K562 (cell line): ENCODE data around the gene GALNT18. TPM values are rescaled to one million over a fixed set of nuclear protein-coding genes. Genes with fewer than 3 reads are reported as not detected.

Experiments
- ATAC-seq: fragments of 200-7000 bp; cut with Tn5 transposase; 3 replicates; pipeline ENCODE4 v1.9.1; 2020; ENCODE audit warnings: moderate library complexity
- BruUV-seq: library from RNA; stranded (reverse); fragments of 400-500 nt; replicated peaks from 2 replicates; lab custom pipeline; 2021; lab: Mats Ljungman, UMichigan
- CTCF ChIA-PET: fragments of 300-600 bp; formaldehyde crosslinking; extraction: SDS; loops from one replicate; lab custom pipeline; 2021; ENCODE audit warnings: low intra/inter-chr PET ratio; lab: Yijun Ruan, JAX
- POLR2A ChIA-PET: fragments of 300-600, 350-650 bp; sonication (Branson Sonifier 250); formaldehyde crosslinking; extraction: SDS; loops from one replicate; lab custom pipeline; 2021; ENCODE audit warnings: antibody characterized with exemption, inconsistent platforms; lab: Yijun Ruan, JAX
- DNase-seq, 4 experiments: peaks; one replicate each; pipeline versions ENCODE4 v3.0.0 to v3.0.0-alpha.2; 2011 to 2018; ENCODE audit warnings: low spot score in 3 of 4, mixed read lengths in 3 of 4; ENCODE audit errors: extremely low read depth in 1 of 4
- FAIRE-seq: peaks from 2 replicates; lab custom pipeline; 2011; peaks lifted over from hg19 to GRCh38; lab: Jason Lieb, UNC
- H2AFZ ChIP-seq: 2 replicates; pipeline ENCODE4 v1.6.0; 2011; ENCODE audit warnings: low read depth, low read length, control low read depth, inconsistent platforms
- H3K27ac ChIP-seq: fragments of 200-600 bp; 3 replicates; pipeline ENCODE4 v1.8.0; 2011; ENCODE audit warnings: low read depth, mild to moderate bottlenecking, control low read depth, inconsistent platforms, low read length, moderate library complexity, mixed read lengths; ENCODE audit errors: extremely low read depth
- H3K27me3 ChIP-seq, 2 experiments: fragments of 300-600 bp in 1 of 2; 2 replicates in 1 of 2; 3 replicates in 1 of 2; pipeline versions ENCODE4 v1.6.0 to v1.8.0; 2011; ENCODE audit warnings: inconsistent platforms in 2 of 2, low read length in 2 of 2, mild to moderate bottlenecking in 1 of 2, mixed read lengths in 1 of 2, moderate library complexity in 1 of 2; ENCODE audit not compliant: control insufficient read depth in 2 of 2, insufficient read depth in 2 of 2
- H3K36me3 ChIP-seq: fragments of 300-600 bp; 3 replicates; pipeline ENCODE4 v1.8.0; 2011; ENCODE audit warnings: mild to moderate bottlenecking, low read length, inconsistent platforms; ENCODE audit not compliant: control insufficient read depth, insufficient read depth
- H3K4me1 ChIP-seq, 2 experiments: fragments of 200-600 bp in 1 of 2; replicated peaks in 1 of 2; 2 replicates in 1 of 2; 3 replicates in 1 of 2; pipeline versions ENCODE4 v1.5.1 to v1.8.0; 2011; ENCODE audit warnings: inconsistent platforms in 2 of 2, low read length in 2 of 2, mild to moderate bottlenecking in 1 of 2, mixed read lengths in 1 of 2, moderate library complexity in 1 of 2; ENCODE audit not compliant: control insufficient read depth in 2 of 2, insufficient read depth in 2 of 2
- H3K4me2 ChIP-seq: 2 replicates; pipeline ENCODE4 v1.6.1; 2011; ENCODE audit warnings: low read length, control low read depth, inconsistent platforms, mixed read lengths; ENCODE audit not compliant: insufficient read depth
- H3K4me3 ChIP-seq: fragments of 200-600 bp; sonication (generic), shearing (Covaris generic); 2 replicates; pipeline ENCODE4 v1.5.1; 2016; ENCODE audit warnings: control low read depth, inconsistent platforms
- H3K79me2 ChIP-seq: fragments of 200-600 bp; 3 replicates; pipeline ENCODE4 v1.8.0; 2011; ENCODE audit warnings: low read length, inconsistent platforms; ENCODE audit not compliant: control insufficient read depth, insufficient read depth
- H3K9ac ChIP-seq, 2 experiments: 2 replicates each; pipeline versions ENCODE4 v1.6.0 to v1.6.1; 2011; ENCODE audit warnings: low read depth in 2 of 2, low read length in 2 of 2, control low read depth in 1 of 2, inconsistent platforms in 1 of 2, mild to moderate bottlenecking in 1 of 2, mixed read lengths in 1 of 2; ENCODE audit not compliant: insufficient read depth in 1 of 2
- H3K9me1 ChIP-seq: one replicate; pipeline ENCODE4 v1.6.0; 2011; ENCODE audit warnings: inconsistent platforms, mild to moderate bottlenecking, low read length, moderate library complexity; ENCODE audit not compliant: control insufficient read depth, insufficient read depth
- H3K9me3 ChIP-seq: replicated peaks from 2 replicates; pipeline ENCODE4 v1.5.1; 2011; ENCODE audit warnings: low read depth, low read length, inconsistent platforms; ENCODE audit not compliant: control insufficient read depth, insufficient read depth
- H4K20me1 ChIP-seq: replicated peaks from 2 replicates; pipeline ENCODE4 v1.6.1; 2011; ENCODE audit warnings: low read length, inconsistent platforms, mixed read lengths; ENCODE audit not compliant: control insufficient read depth, insufficient read depth
- CBX1 ChIP-seq: sonication (generic); IDR thresholded peaks from 2 replicates; pipeline ENCODE4 v1.6.1; 2016; ENCODE audit warnings: antibody characterized with exemption, low read depth, mild to moderate bottlenecking
- EGR1 ChIP-seq: fragments of 450-650 bp; conservative IDR thresholded peaks from 2 replicates; pipeline ENCODE4 v1.6.1; 2017; ENCODE audit warnings: mild to moderate bottlenecking
- ETV5 ChIP-seq: sonication (generic); formaldehyde crosslinking; IDR thresholded peaks from 2 replicates; pipeline ENCODE4 v1.4.0; 2020; ENCODE audit warnings: low read depth, mild to moderate bottlenecking, missing genetic modification reagents
- GTF3C2 ChIP-seq: IDR thresholded peaks from 3 replicates; pipeline ENCODE4 v1.6.1; 2011; ENCODE audit warnings: borderline replicate concordance, mild to moderate bottlenecking, moderate library complexity; ENCODE audit not compliant: insufficient read length; ENCODE audit errors: extremely low read depth
- HDAC8 ChIP-seq: fragments of 450-650 bp; IDR thresholded peaks from 2 replicates; pipeline ENCODE4 v1.6.1; 2016; ENCODE audit warnings: mild to moderate bottlenecking, missing genetic modification characterization, moderate library complexity, missing compliant biosample characterization
- LARP7 ChIP-seq: fragments of 450-650 bp; IDR thresholded peaks from 2 replicates; pipeline ENCODE4 v1.6.1; 2016
- NR2C1 ChIP-seq, 2 experiments: fragments of 450-650 bp; IDR thresholded peaks; 2 replicates each; pipeline ENCODE4 v1.6.1; 2017; ENCODE audit warnings: mild to moderate bottlenecking in 2 of 2, antibody characterized with exemption in 1 of 2, inconsistent platforms in 1 of 2, missing compliant biosample characterization in 1 of 2, missing genetic modification characterization in 1 of 2
- PCBP2 ChIP-seq: fragments of 200-400 bp; formaldehyde crosslinking; IDR thresholded peaks from 2 replicates; pipeline ENCODE4 v1.6.1; 2018; ENCODE audit warnings: low read length, low read depth, mild to moderate bottlenecking, moderate library complexity; ENCODE audit not compliant: poor library complexity, severe bottlenecking
- POLR3G ChIP-seq: IDR thresholded peaks from 2 replicates; pipeline ENCODE4 v1.6.1; 2011; ENCODE audit not compliant: insufficient read length, insufficient replicate concordance; ENCODE audit errors: extremely low read depth
- RBM14 ChIP-seq: fragments of 200-400 bp; formaldehyde crosslinking; IDR thresholded peaks from 2 replicates; pipeline ENCODE4 v1.6.1; 2018; ENCODE audit warnings: low read depth, mild to moderate bottlenecking, low read length, moderate library complexity, borderline replicate concordance; ENCODE audit not compliant: insufficient read depth
- ZNF146 ChIP-seq: IDR thresholded peaks from one replicate; pipeline ENCODE4 v1.6.1; 2018; ENCODE audit warnings: missing compliant biosample characterization; ENCODE audit not compliant: unreplicated experiment
- ZNF717 ChIP-seq: fragments of 250-450 bp; sonication (Bioruptor Pico); IDR thresholded peaks from 2 replicates; pipeline ENCODE4 v1.5.0; 2021
- WGBS: fragments of 100-300 bp; shearing (Covaris generic); methylation state at CpG from one replicate; pipeline ENCODE4 v1.1.6; 2016; ENCODE audit warnings: low coverage, mixed read lengths; ENCODE audit not compliant: insufficient coverage; ENCODE audit errors: missing lambda C conversion rate; 5-methylcytosine and 5-hydroxymethylcytosine counted together
- in situ Hi-C: fragments of 300-500 bp; cut with MboI; formaldehyde crosslinking; loops from 4 replicates; pipeline ENCODE4 v1.15.0; 2018; ENCODE audit warnings: inconsistent platforms, mixed read lengths
- intact Hi-C: fragments of 100-400 bp; cut with micrococcal nuclease; formaldehyde crosslinking; loops from 2 replicates; pipeline ENCODE4 v1.14.2; 2022
- polyA plus RNA-seq, 8 experiments: library from polyadenylated mRNA; depleted of rRNA in 4 of 8; stranded (reverse) in 5 of 8; unstranded in 3 of 8; fragments of >200 nt; fragmentation: Nextera tagmentation in 2 of 8; fragmentation: Illumina TruSeq in 1 of 8; extraction: Ambion mirVana in 2 of 8; extraction: Trizol in 1 of 8; gene quantifications; 2 replicates each; pipeline versions ENCODE4 v1.2.1 to v1.2.3, GENCODE V29; 2011 to 2014; ENCODE audit warnings: inconsistent platforms in 1 of 8, missing spikeins in 1 of 8
- total RNA-seq, 7 experiments: library from RNA; depleted of rRNA in 6 of 7; stranded (reverse); fragments of >200 nt in 6 of 7; fragmentation: Illumina TruSeq in 2 of 7; extraction: Trizol in 2 of 7; gene quantifications; 2 replicates each; pipeline versions ENCODE4 v1.2.1 to v1.2.3, GENCODE V29; 2011 to 2021; ENCODE audit warnings: low replicate concordance in 1 of 7

The GALNT18 gene
- total and polyA plus RNA-seq, 9 of the 15 experiments (the other 6 are each of a cell fraction or from before 2014, with no cell fraction given): not detected

GRCh38 chr11:11537372-11537771, 84.4 kb downstream of the GALNT18 start:
- ATAC-seq: no peak
- H3K27ac ChIP-seq: no peak overlapping the region
- POLR2A ChIA-PET: no interaction called here
- no peak overlapping the region for H3K4me3 ChIP-seq
- CTCF ChIA-PET: no interaction called here
- no peak for TF ChIP-seq POLR3G
- no peak for TF ChIP-seq EGR1
- no peak for TF ChIP-seq PCBP2
- TF ChIP-seq LARP7: no peak
- no peak for TF ChIP-seq NR2C1 (IDR thresholded peaks at IDR 0.05)
- TF ChIP-seq NR2C1 (tag; IDR thresholded peaks at IDR 0.05): no peak
- no peak for TF ChIP-seq RBM14
- TF ChIP-seq CBX1: no peak
- no peak for TF ChIP-seq ZNF717 (CRISPR knock-in tag)
- no peak for TF ChIP-seq GTF3C2
- TF ChIP-seq ZNF146 (CRISPR knock-in tag): no peak
- no peak for TF ChIP-seq HDAC8
- TF ChIP-seq ETV5 (CRISPR knock-in tag): no peak
- H3K9me1 ChIP-seq: no peaks in the 10 kb centered on the region
- H3K4me1 ChIP-seq: no peaks in the 10 kb centered on the region
- peaks cover 2 to 19% of the 10 kb centered on the region in 2 experiments; a peak in 4 of 5 replicates for H3K27me3 ChIP-seq
- WGBS: 0% methylated on average over 2 of the region's 2 CpGs
- no peak overlapping the region for H2AFZ ChIP-seq
- in situ Hi-C loops (no loop called here), intact Hi-C loops (no loop called here)
- H3K36me3 ChIP-seq: no peaks in the 10 kb centered on the region
- no peak for DNase-seq
- no peak for FAIRE-seq
- BruUV-seq: no TSS peak
- H4K20me1 ChIP-seq: no peaks in the 10 kb centered on the region
- H3K4me2 ChIP-seq: no peak overlapping the region
- H3K9me3 ChIP-seq: no peaks in the 10 kb centered on the region
- H3K79me2 ChIP-seq: no peaks in the 10 kb centered on the region
- H3K9ac ChIP-seq: no peak overlapping the region
